ENCODE data around the gene MPHOSPH10.

GRCh38 chr2:71155846-71156245, 25.4 kb downstream of the MPHOSPH10 start:
- TF ChIP-seq CTCF (conservative IDR thresholded peaks at IDR 0.05; ENCODE audit: low read length) (no peak), EZH2phosphoT487 (IDR thresholded peaks at IDR 0.05; ENCODE audit: borderline replicate concordance) (no peak)
